ACC112 (cell line): ENCODE measurements around the gene SLC6A9.

Experiments
- H2AFZ ChIP-seq: fragments of 200-600 bp; sonication (generic); one replicate; pipeline ENCODE4 v1.6.0; 2017; ENCODE audit warnings: antibody characterized with exemption, low read length; ENCODE audit not compliant: unreplicated experiment
- H3K27ac ChIP-seq: fragments of 200-600 bp; sonication (generic); 2 replicates; pipeline ENCODE4 v1.5.1; 2014; ENCODE audit warnings: low read depth, mild to moderate bottlenecking, antibody characterized with exemption, low read length, moderate library complexity
- H3K27me3 ChIP-seq: fragments of 200-600 bp; sonication (generic); 2 replicates; pipeline ENCODE4 v1.6.1; 2014; ENCODE audit warnings: mild to moderate bottlenecking, antibody characterized with exemption, low read length, moderate library complexity, mixed read lengths; ENCODE audit not compliant: insufficient read depth
- H3K36me3 ChIP-seq: fragments of 200-600 bp; sonication (generic); 2 replicates; pipeline ENCODE4 v1.6.1; 2016; ENCODE audit warnings: mild to moderate bottlenecking, antibody characterized with exemption, low read length, moderate library complexity, mixed read lengths; ENCODE audit not compliant: insufficient read depth
- H3K4me1 ChIP-seq: fragments of 200-600 bp; sonication (generic); one replicate; pipeline ENCODE4 v1.6.1; 2016; ENCODE audit warnings: low read length, mixed read lengths; ENCODE audit not compliant: insufficient read depth, unreplicated experiment, control insufficient read depth
- H3K4me3 ChIP-seq: fragments of 200-600 bp; sonication (generic); 2 replicates; pipeline ENCODE4 v1.5.1; 2014; ENCODE audit warnings: mild to moderate bottlenecking, low read depth, low read length
- H3K79me2 ChIP-seq: fragments of 200-600 bp; sonication (generic); one replicate; pipeline ENCODE4 v1.6.0; 2016; ENCODE audit warnings: low read length; ENCODE audit not compliant: control insufficient read depth, unreplicated experiment, insufficient read depth

The SLC6A9 gene

GRCh38 chr1:44029260-44029910 is 1.9 kb downstream of the SLC6A9 start:
- Histone ChIP-seq H3K4me3 (peak overlapping the region; percentile 84), H3K27ac (peak overlapping the region; percentile 50; the same call in 1 of the 2 replicates), H3K4me1 (peaks cover 27% of the 10 kb centered on the region), H2AFZ (peak overlapping the region; percentile 78), H3K36me3 (no peaks in the 10 kb centered on the region), H3K27me3 (no peaks in the 10 kb centered on the region), H3K79me2 (no peaks in the 10 kb centered on the region)

GRCh38 chr1:44027320-44027719 is 3.9 kb downstream of the SLC6A9 start:
- Histone ChIP-seq H3K4me1 (peaks cover 29% of the 10 kb centered on the region), H3K79me2 (no peaks in the 10 kb centered on the region), H3K36me3 (no peaks in the 10 kb centered on the region), H3K27me3 (no peaks in the 10 kb centered on the region), H3K27ac (no peak overlapping the region), H3K4me3 (no peak overlapping the region), H2AFZ (no peak overlapping the region)

- Histone ChIP-seq H3K27ac (no peak overlapping the region), H3K79me2 (no peaks in the 10 kb centered on the region), H3K4me3 (no peak overlapping the region), H3K36me3 (no peaks in the 10 kb centered on the region), H3K4me1 (peaks cover 24% of the 10 kb centered on the region), H2AFZ (no peak overlapping the region), H3K27me3 (no peaks in the 10 kb centered on the region)
Measured at GRCh38 chr1:44025816-44026215, 5.4 kb downstream of the SLC6A9 start.

GRCh38 chr1:44024903-44025525 is 6.2 kb downstream of the SLC6A9 start:
- no peaks in the 10 kb centered on the region for H3K79me2 ChIP-seq
- no peak overlapping the region for H3K4me3 ChIP-seq
- no peaks in the 10 kb centered on the region for H3K27me3 ChIP-seq
- 0 out of 2 replicates have a peak overlapping the region, but pooled peaks have one; percentile 10 for H3K27ac ChIP-seq
- H2AFZ ChIP-seq = no peak overlapping the region
- peaks cover 24% of the 10 kb centered on the region for H3K4me1 ChIP-seq
- no peaks in the 10 kb centered on the region for H3K36me3 ChIP-seq

GRCh38 chr1:44024031-44024902 is 7.0 kb downstream of the SLC6A9 start:
- no peak overlapping the region for H3K4me3 ChIP-seq
- H3K27me3 ChIP-seq = no peaks in the 10 kb centered on the region
- H3K27ac ChIP-seq = 0 out of 2 replicates have a peak overlapping the region, but pooled peaks have one; percentile 10
- H2AFZ ChIP-seq = no peak overlapping the region
- no peaks in the 10 kb centered on the region for H3K79me2 ChIP-seq
- no peaks in the 10 kb centered on the region for H3K36me3 ChIP-seq
- H3K4me1 ChIP-seq = peaks cover 22% of the 10 kb centered on the region

- Histone ChIP-seq H3K36me3 (no peaks in the 10 kb centered on the region), H3K27ac (no peak overlapping the region), H3K79me2 (no peaks in the 10 kb centered on the region), H3K4me3 (no peak overlapping the region), H2AFZ (no peak overlapping the region), H3K4me1 (peaks cover 10% of the 10 kb centered on the region), H3K27me3 (no peaks in the 10 kb centered on the region)
Measured at GRCh38 chr1:44021581-44022321, 9.5 kb downstream of the SLC6A9 start.

- Histone ChIP-seq H3K4me1 (peaks cover 10% of the 10 kb centered on the region), H3K27me3 (no peaks in the 10 kb centered on the region), H3K27ac (no peak overlapping the region), H3K4me3 (no peak overlapping the region), H2AFZ (no peak overlapping the region), H3K79me2 (no peaks in the 10 kb centered on the region), H3K36me3 (no peaks in the 10 kb centered on the region)
Measured at GRCh38 chr1:44021156-44021555, 10.1 kb downstream of the SLC6A9 start.

GRCh38 chr1:44020464-44020863 is 10.8 kb downstream of the SLC6A9 start:
- Histone ChIP-seq H3K79me2 (no peaks in the 10 kb centered on the region), H3K27me3 (no peaks in the 10 kb centered on the region), H3K27ac (no peak overlapping the region), H3K4me3 (no peak overlapping the region), H2AFZ (no peak overlapping the region), H3K36me3 (no peaks in the 10 kb centered on the region), H3K4me1 (peaks cover 11% of the 10 kb centered on the region)

GRCh38 chr1:44019466-44019948 is 11.8 kb downstream of the SLC6A9 start:
- Histone ChIP-seq H3K4me1 (peaks cover 6% of the 10 kb centered on the region), H3K36me3 (no peaks in the 10 kb centered on the region), H3K4me3 (no peak overlapping the region), H3K27ac (no peak overlapping the region), H3K27me3 (no peaks in the 10 kb centered on the region), H2AFZ (no peak overlapping the region), H3K79me2 (no peaks in the 10 kb centered on the region)

- no peaks in the 10 kb centered on the region for H3K36me3 ChIP-seq
- H2AFZ ChIP-seq = no peak overlapping the region
- no peak overlapping the region for H3K27ac ChIP-seq
- H3K4me3 ChIP-seq = no peak overlapping the region
- H3K79me2 ChIP-seq = no peaks in the 10 kb centered on the region
- peaks cover 2% of the 10 kb centered on the region for H3K4me1 ChIP-seq
- H3K27me3 ChIP-seq = no peaks in the 10 kb centered on the region
Measured at GRCh38 chr1:44016890-44017400, 14.3 kb downstream of the SLC6A9 start.
